K562 (cell line): ENCODE measurements around the gene CPB1. TPM values are rescaled to one million over a fixed set of nuclear protein-coding genes. Genes with fewer than 3 reads are reported as not detected.

ENCODE experiments used
- ATAC-seq: fragments of 200-7000 bp; cut with Tn5 transposase; 3 replicates; pipeline ENCODE4 v1.9.1; 2020; ENCODE audit warnings: moderate library complexity
- BruUV-seq: library from RNA; stranded (reverse); fragments of 400-500 nt; replicated peaks from 2 replicates; lab custom pipeline; 2021; lab: Mats Ljungman, UMichigan
- CTCF ChIA-PET: fragments of 300-600 bp; formaldehyde crosslinking; extraction: SDS; loops from one replicate; lab custom pipeline; 2021; ENCODE audit warnings: low intra/inter-chr PET ratio; lab: Yijun Ruan, JAX
- POLR2A ChIA-PET: fragments of 300-600, 350-650 bp; sonication (Branson Sonifier 250); formaldehyde crosslinking; extraction: SDS; loops from one replicate; lab custom pipeline; 2021; ENCODE audit warnings: antibody characterized with exemption, inconsistent platforms; lab: Yijun Ruan, JAX
- DNase-seq, 4 experiments: peaks; one replicate each; pipeline versions ENCODE4 v3.0.0 to v3.0.0-alpha.2; 2011 to 2018; ENCODE audit warnings: low spot score in 3 of 4, mixed read lengths in 3 of 4; ENCODE audit errors: extremely low read depth in 1 of 4
- FAIRE-seq: peaks from 2 replicates; lab custom pipeline; 2011; peaks lifted over from hg19 to GRCh38; lab: Jason Lieb, UNC
- H2AFZ ChIP-seq: 2 replicates; pipeline ENCODE4 v1.6.0; 2011; ENCODE audit warnings: low read depth, low read length, control low read depth, inconsistent platforms
- H3K27ac ChIP-seq: fragments of 200-600 bp; 3 replicates; pipeline ENCODE4 v1.8.0; 2011; ENCODE audit warnings: low read depth, mild to moderate bottlenecking, control low read depth, inconsistent platforms, low read length, moderate library complexity, mixed read lengths; ENCODE audit errors: extremely low read depth
- H3K27me3 ChIP-seq, 2 experiments: fragments of 300-600 bp in 1 of 2; 2 replicates in 1 of 2; 3 replicates in 1 of 2; pipeline versions ENCODE4 v1.6.0 to v1.8.0; 2011; ENCODE audit warnings: inconsistent platforms in 2 of 2, low read length in 2 of 2, mild to moderate bottlenecking in 1 of 2, mixed read lengths in 1 of 2, moderate library complexity in 1 of 2; ENCODE audit not compliant: control insufficient read depth in 2 of 2, insufficient read depth in 2 of 2
- H3K36me3 ChIP-seq: fragments of 300-600 bp; 3 replicates; pipeline ENCODE4 v1.8.0; 2011; ENCODE audit warnings: mild to moderate bottlenecking, low read length, inconsistent platforms; ENCODE audit not compliant: control insufficient read depth, insufficient read depth
- H3K4me1 ChIP-seq, 2 experiments: fragments of 200-600 bp in 1 of 2; replicated peaks in 1 of 2; 2 replicates in 1 of 2; 3 replicates in 1 of 2; pipeline versions ENCODE4 v1.5.1 to v1.8.0; 2011; ENCODE audit warnings: inconsistent platforms in 2 of 2, low read length in 2 of 2, mild to moderate bottlenecking in 1 of 2, mixed read lengths in 1 of 2, moderate library complexity in 1 of 2; ENCODE audit not compliant: control insufficient read depth in 2 of 2, insufficient read depth in 2 of 2
- H3K4me2 ChIP-seq: 2 replicates; pipeline ENCODE4 v1.6.1; 2011; ENCODE audit warnings: low read length, control low read depth, inconsistent platforms, mixed read lengths; ENCODE audit not compliant: insufficient read depth
- H3K4me3 ChIP-seq: fragments of 200-600 bp; sonication (generic), shearing (Covaris generic); 2 replicates; pipeline ENCODE4 v1.5.1; 2016; ENCODE audit warnings: control low read depth, inconsistent platforms
- H3K79me2 ChIP-seq: fragments of 200-600 bp; 3 replicates; pipeline ENCODE4 v1.8.0; 2011; ENCODE audit warnings: low read length, inconsistent platforms; ENCODE audit not compliant: control insufficient read depth, insufficient read depth
- H3K9ac ChIP-seq, 2 experiments: 2 replicates each; pipeline versions ENCODE4 v1.6.0 to v1.6.1; 2011; ENCODE audit warnings: low read depth in 2 of 2, low read length in 2 of 2, control low read depth in 1 of 2, inconsistent platforms in 1 of 2, mild to moderate bottlenecking in 1 of 2, mixed read lengths in 1 of 2; ENCODE audit not compliant: insufficient read depth in 1 of 2
- H3K9me1 ChIP-seq: one replicate; pipeline ENCODE4 v1.6.0; 2011; ENCODE audit warnings: inconsistent platforms, mild to moderate bottlenecking, low read length, moderate library complexity; ENCODE audit not compliant: control insufficient read depth, insufficient read depth
- H3K9me3 ChIP-seq: replicated peaks from 2 replicates; pipeline ENCODE4 v1.5.1; 2011; ENCODE audit warnings: low read depth, low read length, inconsistent platforms; ENCODE audit not compliant: control insufficient read depth, insufficient read depth
- H4K20me1 ChIP-seq: replicated peaks from 2 replicates; pipeline ENCODE4 v1.6.1; 2011; ENCODE audit warnings: low read length, inconsistent platforms, mixed read lengths; ENCODE audit not compliant: control insufficient read depth, insufficient read depth
- CBX3 ChIP-seq, 2 experiments: IDR thresholded peaks; 1 replicate in 1 of 2; 2 replicates in 1 of 2; pipeline ENCODE4 v1.6.1; 2012; ENCODE audit warnings: inconsistent platforms in 2 of 2, low read length in 2 of 2, borderline replicate concordance in 1 of 2, control low read depth in 1 of 2
- CGGBP1 ChIP-seq: fragments of 250-450 bp; sonication (Bioruptor Pico); IDR thresholded peaks from 2 replicates; pipeline ENCODE4 v1.9.0; 2021; ENCODE audit warnings: mild to moderate bottlenecking
- COPS2 ChIP-seq: fragments of 450-650 bp; conservative IDR thresholded peaks from 2 replicates; pipeline ENCODE4 v1.6.1; 2016; ENCODE audit warnings: mild to moderate bottlenecking, moderate library complexity
- ELF2 ChIP-seq: fragments of 250-450 bp; sonication (Bioruptor Pico); IDR thresholded peaks from 2 replicates; pipeline ENCODE4 v1.5.0; 2021; ENCODE audit warnings: mild to moderate bottlenecking
- EP300 ChIP-seq: IDR thresholded peaks from 2 replicates; pipeline ENCODE4 v1.6.1; 2012; ENCODE audit warnings: low read length, improper control_type of control experiment
- ETV5 ChIP-seq: sonication (generic); formaldehyde crosslinking; IDR thresholded peaks from 2 replicates; pipeline ENCODE4 v1.4.0; 2020; ENCODE audit warnings: low read depth, mild to moderate bottlenecking, missing genetic modification reagents
- HMGN3 ChIP-seq: IDR thresholded peaks from 2 replicates; pipeline ENCODE4 v1.6.1; 2011; ENCODE audit warnings: borderline replicate concordance, low read depth, mild to moderate bottlenecking, mixed read lengths, low read length; ENCODE audit not compliant: insufficient read length; ENCODE audit errors: extremely low read depth
- MBD2 ChIP-seq: sonication (generic); IDR thresholded peaks from 2 replicates; pipeline ENCODE4 v1.6.1; 2016; ENCODE audit warnings: low read depth, borderline replicate concordance
- MTA1 ChIP-seq: fragments of 450-650 bp; IDR thresholded peaks from 2 replicates; pipeline ENCODE4 v1.6.1; 2017; ENCODE audit warnings: borderline replicate concordance
- NR0B1 ChIP-seq: fragments of 450-650 bp; IDR thresholded peaks from one replicate; pipeline ENCODE4 v1.6.1; 2018; ENCODE audit warnings: mild to moderate bottlenecking, moderate library complexity; ENCODE audit not compliant: partially characterized antibody
- NRF1 ChIP-seq, 2 experiments: fragments of 450-650 bp; IDR thresholded peaks in 1 of 2; conservative IDR thresholded peaks in 1 of 2; 2 replicates each; pipeline ENCODE4 v1.6.1; 2014; ENCODE audit warnings: mild to moderate bottlenecking in 2 of 2
- PCBP1 ChIP-seq: fragments of 200-400 bp; formaldehyde crosslinking; IDR thresholded peaks from 2 replicates; pipeline ENCODE4 v1.6.1; 2018; ENCODE audit warnings: mild to moderate bottlenecking, low read depth, low read length; ENCODE audit not compliant: poor library complexity, severe bottlenecking
- SIRT6 ChIP-seq: IDR thresholded peaks from one replicate; pipeline ENCODE4 v1.6.1; 2012; ENCODE audit warnings: low read depth, mild to moderate bottlenecking, control low read depth, inconsistent platforms, low read length, moderate library complexity
- SRSF9 ChIP-seq: fragments of 200-400 bp; formaldehyde crosslinking; IDR thresholded peaks from 2 replicates; pipeline ENCODE4 v1.6.1; 2017; ENCODE audit warnings: low read depth, low read length, borderline replicate concordance
- TCF7L2 ChIP-seq: fragments of 150-350 bp; IDR thresholded peaks from 2 replicates; pipeline ENCODE4 v1.6.1; 2016; ENCODE audit warnings: low read depth, mild to moderate bottlenecking, low read length, moderate library complexity
- ZFP30 ChIP-seq: fragments of 250-450 bp; sonication (Bioruptor Pico); IDR thresholded peaks from 2 replicates; pipeline ENCODE4 v1.8.0; 2022; ENCODE audit warnings: moderate library complexity, mild to moderate bottlenecking, inconsistent platforms, borderline replicate concordance
- ZKSCAN1 ChIP-seq: fragments of 150-350 bp; IDR thresholded peaks from 2 replicates; pipeline ENCODE4 v1.6.1; 2016; ENCODE audit warnings: low read depth, low read length
- WGBS: fragments of 100-300 bp; shearing (Covaris generic); methylation state at CpG from one replicate; pipeline ENCODE4 v1.1.6; 2016; ENCODE audit warnings: low coverage, mixed read lengths; ENCODE audit not compliant: insufficient coverage; ENCODE audit errors: missing lambda C conversion rate; 5-methylcytosine and 5-hydroxymethylcytosine counted together
- in situ Hi-C: fragments of 300-500 bp; cut with MboI; formaldehyde crosslinking; loops from 4 replicates; pipeline ENCODE4 v1.15.0; 2018; ENCODE audit warnings: inconsistent platforms, mixed read lengths
- intact Hi-C: fragments of 100-400 bp; cut with micrococcal nuclease; formaldehyde crosslinking; loops from 2 replicates; pipeline ENCODE4 v1.14.2; 2022
- polyA plus RNA-seq, 8 experiments: library from polyadenylated mRNA; depleted of rRNA in 4 of 8; stranded (reverse) in 5 of 8; unstranded in 3 of 8; fragments of >200 nt; fragmentation: Nextera tagmentation in 2 of 8; fragmentation: Illumina TruSeq in 1 of 8; extraction: Ambion mirVana in 2 of 8; extraction: Trizol in 1 of 8; gene quantifications; 2 replicates each; pipeline versions ENCODE4 v1.2.1 to v1.2.3, GENCODE V29; 2011 to 2014; ENCODE audit warnings: inconsistent platforms in 1 of 8, missing spikeins in 1 of 8
- total RNA-seq, 7 experiments: library from RNA; depleted of rRNA in 6 of 7; stranded (reverse); fragments of >200 nt in 6 of 7; fragmentation: Illumina TruSeq in 2 of 7; extraction: Trizol in 2 of 7; gene quantifications; 2 replicates each; pipeline versions ENCODE4 v1.2.1 to v1.2.3, GENCODE V29; 2011 to 2021; ENCODE audit warnings: low replicate concordance in 1 of 7

The CPB1 gene
- total and polyA plus RNA-seq, 9 of the 15 experiments (the other 6 are each of a cell fraction or from before 2014, with no cell fraction given), result 3.7 TPM; not detected in 8

DNA sequence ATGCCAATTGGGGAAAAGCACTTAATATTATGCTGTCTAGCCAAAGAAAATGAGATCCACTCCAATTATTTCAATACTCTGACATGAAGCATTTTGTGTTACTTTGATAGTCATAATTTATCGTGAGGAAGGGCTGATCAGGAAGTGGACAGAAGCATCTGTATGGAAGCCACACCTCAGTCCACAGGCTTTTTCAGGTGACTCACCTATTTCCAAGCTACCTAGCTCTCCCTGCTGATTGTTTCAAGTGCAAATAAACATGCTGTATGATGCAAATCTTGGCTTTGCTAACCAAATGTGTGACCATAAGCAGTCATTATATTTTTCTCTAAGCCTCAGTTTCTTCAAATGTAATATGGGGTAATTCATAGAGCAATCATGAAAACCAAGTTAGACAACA is 30.8 kb upstream of the CPB1 start:
- no peaks in the 10 kb centered on the region for H3K4me1 ChIP-seq
- in situ Hi-C loops, result no loop called here
- no peak overlapping the region for H3K4me3 ChIP-seq
- WGBS, result 0% methylated on average over 1 of the region's 1 CpG
- 0 out of 2 replicates have a peak, but pooled peaks cover 2% of the 10 kb centered on the region for H3K9me3 ChIP-seq
- H4K20me1 ChIP-seq, result no peaks in the 10 kb centered on the region
- DNase-seq, result no peak
- ATAC-seq, result no peak
- no peaks in the 10 kb centered on the region for H3K9me1 ChIP-seq
- ChIA-PET CTCF (no interaction called here), POLR2A (no interaction called here)
- H3K4me2 ChIP-seq, result no peak overlapping the region
- no peak overlapping the region for H2AFZ ChIP-seq
- H3K27ac ChIP-seq, result no peak overlapping the region
- no peak for FAIRE-seq
- H3K27me3 ChIP-seq, result no peaks in the 10 kb centered on the region
- H3K79me2 ChIP-seq, result no peaks in the 10 kb centered on the region
- no peaks in the 10 kb centered on the region for H3K36me3 ChIP-seq
- H3K9ac ChIP-seq, result no peak overlapping the region
- intact Hi-C loops, result no loop called here
- TF ChIP-seq MBD2 (no peak), NR0B1 (no peak), ZKSCAN1 (no peak), ZFP30 (CRISPR knock-in tag) (no peak), SIRT6 (no peak), MTA1 (no peak), HMGN3 (no peak), TCF7L2 (no peak), EP300 (no peak), NRF1 (conservative IDR thresholded peaks at IDR 0.05 in 1 of 2, IDR thresholded peaks at IDR 0.05 in 1 of 2) (no peak), SRSF9 (no peak), ELF2 (CRISPR knock-in tag) (no peak), PCBP1 (no peak), ETV5 (CRISPR knock-in tag) (no peak), CGGBP1 (CRISPR knock-in tag) (no peak), CBX3 (IDR thresholded peaks at IDR 0.05; ENCODE audit: borderline replicate concordance in 1 of 2, low read length in 2 of 2) (no peak), COPS2 (no peak)
- BruUV-seq, result no TSS peak
